ENCODE results near the gene WDR1. TPM values are rescaled to one million over a fixed set of nuclear protein-coding genes. Genes with fewer than 3 reads are reported as not detected.

The WDR1 gene
- total and polyA plus RNA-seq, 2 of the 13 experiments (the other 11 are each of a cell fraction or from before 2014, with no cell fraction given) = 106 to 198 TPM

- TF ChIP-seq ZNF570 (CRISPR knock-in tag; IDR thresholded peaks at IDR 0.05; ENCODE audit: borderline replicate concordance) = no peak
- TF ChIP-seq TBP (CRISPR knock-in tag; IDR thresholded peaks at IDR 0.05) = no peak
- no peak for TF ChIP-seq AHR (CRISPR knock-in tag; IDR thresholded peaks at IDR 0.05)
- TF ChIP-seq ZNF766 (CRISPR knock-in tag; IDR thresholded peaks at IDR 0.05; ENCODE audit: borderline replicate concordance) = peak; percentile 64; the same call in 1 of the 2 replicates
- no peak for TF ChIP-seq KDM4B (CRISPR knock-in tag; IDR thresholded peaks at IDR 0.05)
- TF ChIP-seq EED (CRISPR knock-in tag; IDR thresholded peaks at IDR 0.05) = no peak
- TF ChIP-seq ZMYM3 (CRISPR knock-in tag; IDR thresholded peaks at IDR 0.05) = no peak
- no peak for TF ChIP-seq NR3C1 (CRISPR knock-in tag; IDR thresholded peaks at IDR 0.05)
- no peak for TF ChIP-seq AKNA (CRISPR knock-in tag; IDR thresholded peaks at IDR 0.05; ENCODE audit: borderline replicate concordance)
- TF ChIP-seq GFI1 (CRISPR knock-in tag; IDR thresholded peaks at IDR 0.05; ENCODE audit: borderline replicate concordance) = no peak
- TF ChIP-seq THRA (CRISPR knock-in tag; IDR thresholded peaks at IDR 0.05; ENCODE audit: borderline replicate concordance) = 0 out of 2 replicates have a peak, but pooled peaks have one; percentile 22
- no peak for TF ChIP-seq PHB2 (IDR thresholded peaks at IDR 0.05; ENCODE audit: partially characterized antibody)
- TF ChIP-seq ZNF709 (CRISPR knock-in tag; IDR thresholded peaks at IDR 0.05) = no peak
- TF ChIP-seq FOSL1 (CRISPR knock-in tag; IDR thresholded peaks at IDR 0.05; ENCODE audit: borderline replicate concordance) = no peak
- TF ChIP-seq ZNF841 (CRISPR knock-in tag; IDR thresholded peaks at IDR 0.05; ENCODE audit: borderline replicate concordance) = no peak
- no peak for TF ChIP-seq ZBTB25 (CRISPR knock-in tag; IDR thresholded peaks at IDR 0.05)
- no peak for TF ChIP-seq ZNF383 (CRISPR knock-in tag; IDR thresholded peaks at IDR 0.05; ENCODE audit: borderline replicate concordance)
- TF ChIP-seq RBAK (CRISPR knock-in tag; IDR thresholded peaks at IDR 0.05) = no peak
- 0 out of 2 replicates have a peak, but pooled peaks have one; percentile 61 for TF ChIP-seq ZBTB20 (CRISPR knock-in tag; IDR thresholded peaks at IDR 0.05; ENCODE audit: borderline replicate concordance, low read depth)
- TF ChIP-seq UBTF (CRISPR knock-in tag; IDR thresholded peaks at IDR 0.05) = 0 out of 2 replicates have a peak, but pooled peaks have one; percentile 17
- no peak for TF ChIP-seq ZNF589 (CRISPR knock-in tag; conservative IDR thresholded peaks at IDR 0.05)
- 0 out of 2 replicates have a peak, but pooled peaks have one; percentile 3 for TF ChIP-seq STAG1 (CRISPR knock-in tag; IDR thresholded peaks at IDR 0.05)
Measured at GRCh38 chr4:10115271-10115796, 1.3 kb downstream of the WDR1 start (continued).
